CD8-positive, alpha-beta memory T cell (primary cell): ENCODE data around the gene ZNF761. TPM values are rescaled to one million over a fixed set of nuclear protein-coding genes. Genes with fewer than 3 reads are reported as not detected.

ENCODE experiments used
- CTCF ChIA-PET: fragments of 350-600 bp; sonication (Branson Sonifier 250); formaldehyde crosslinking; loops from one replicate; lab custom pipeline; 2021; ENCODE audit warnings: antibody characterized with exemption; lab: Charles Lee
- POLR2A ChIA-PET: fragments of 350-600 bp; sonication (Branson Sonifier 250); formaldehyde crosslinking; loops from one replicate; lab custom pipeline; 2021; ENCODE audit warnings: antibody characterized with exemption; lab: Charles Lee
- DNase-seq, 5 donors: peaks; one replicate each; pipeline versions ENCODE4 v3.0.0 to v3.0.0-alpha.2; 2020 to 2022; ENCODE audit warnings: mixed read lengths in 1 of 5
- H3K27ac ChIP-seq: one replicate; pipeline ENCODE4 v1.7.0; 2013; ENCODE audit warnings: low read depth, mild to moderate bottlenecking, low read length, moderate library complexity
- H3K27me3 ChIP-seq: 2 replicates; pipeline ENCODE4 v1.7.0; 2013; ENCODE audit warnings: low read length, mild to moderate bottlenecking; ENCODE audit not compliant: insufficient read depth, poor library complexity, severe bottlenecking
- H3K36me3 ChIP-seq: 2 replicates; pipeline ENCODE4 v1.7.0; 2013; ENCODE audit warnings: mild to moderate bottlenecking, low read length, moderate library complexity; ENCODE audit not compliant: insufficient read depth
- H3K4me1 ChIP-seq: 2 replicates; pipeline ENCODE4 v1.7.0; 2013; ENCODE audit warnings: mild to moderate bottlenecking, low read length, moderate library complexity; ENCODE audit not compliant: insufficient read depth
- H3K4me3 ChIP-seq: 2 replicates; pipeline ENCODE4 v1.7.0; 2013; ENCODE audit warnings: mild to moderate bottlenecking, low read length
- H3K9me3 ChIP-seq: 2 replicates; pipeline ENCODE4 v1.7.0; 2013; ENCODE audit warnings: mild to moderate bottlenecking, low read length
- H3K27ac Mint-ChIP-seq, 8 donors: one replicate each; pipeline ENCODE4 v1.8.0; 2020 to 2021; ENCODE audit warnings: mixed read lengths in 8 of 8, mild to moderate bottlenecking in 6 of 8, inconsistent platforms in 3 of 8, moderate library complexity in 3 of 8
- H3K27me3 Mint-ChIP-seq, 2 donors: one replicate each; pipeline ENCODE4 v1.8.0; 2020 to 2021; ENCODE audit warnings: mixed read lengths in 2 of 2, mild to moderate bottlenecking in 1 of 2, moderate library complexity in 1 of 2
- H3K36me3 Mint-ChIP-seq, 3 donors: one replicate each; pipeline ENCODE4 v1.8.0; 2020 to 2021; ENCODE audit warnings: mixed read lengths in 3 of 3, inconsistent platforms in 1 of 3, mild to moderate bottlenecking in 1 of 3
- H3K4me1 Mint-ChIP-seq, 3 donors: one replicate each; pipeline ENCODE4 v1.8.0; 2020 to 2021; ENCODE audit warnings: mixed read lengths in 3 of 3, inconsistent platforms in 1 of 3, mild to moderate bottlenecking in 1 of 3
- H3K4me3 Mint-ChIP-seq, 7 donors: one replicate each; pipeline ENCODE4 v1.8.0; 2020 to 2021; ENCODE audit warnings: mixed read lengths in 7 of 7, mild to moderate bottlenecking in 6 of 7, moderate library complexity in 4 of 7, inconsistent platforms in 2 of 7
- H3K9me3 Mint-ChIP-seq, 5 donors: one replicate each; pipeline ENCODE4 v1.8.0; 2020 to 2022; ENCODE audit warnings: mixed read lengths in 5 of 5, mild to moderate bottlenecking in 3 of 5, moderate library complexity in 2 of 5, inconsistent platforms in 1 of 5
- polyA plus RNA-seq: library from polyadenylated mRNA; unstranded; fragments of 300-500 nt; fragmentation: Illumina TruSeq; gene quantifications from one replicate; pipeline ENCODE4 v1.2.3, GENCODE V29; 2021
- total RNA-seq, 2 experiments: library from RNA; stranded (reverse); gene quantifications; one replicate each; pipeline ENCODE4 v1.2.3, GENCODE V29; 2021

ZNF761 gene
- total RNA-seq: 10 to 100 TPM in 1 of 2 experiments, 1 to 10 TPM in 1; 8.9 to 10.6 TPM
- 10.6 TPM for polyA plus RNA-seq

- peak within 1 kb of the TSS; percentile 89 to 99 (median 97) for H3K27ac Mint-ChIP-seq
- DNase-seq: peak; percentile 96 to 98 (median 97)
These were observed at the start of gene ZNF761 for GRCh38 chr19:53431399-53432087. Gene ZNF761 (plus strand): TSS chr19:53431984. CDS start chr19:53447269, 15,285 bp downstream.

GRCh38 chr19:53388168-53388567, 43.6 kb upstream of the ZNF761 start:
- ChIA-PET POLR2A (no interaction called here), CTCF (interaction anchor here (0.6 kb wide), 1 partner anchor 26 kb away, joined by 3 read pairs; no protein-coding TSS in a partner anchor)
- Histone ChIP-seq H3K9me3 (peaks cover 37% of the 10 kb centered on the region), H3K27me3 (no peaks in the 10 kb centered on the region), H3K4me3 (no peak overlapping the region), H3K36me3 (no peaks in the 10 kb centered on the region), H3K4me1 (no peaks in the 10 kb centered on the region), H3K27ac (no peak overlapping the region)
- H3K36me3 Mint-ChIP-seq: peaks cover 14 to 51% (median 27%) of the 10 kb centered on the region in 3 donors
- peaks cover 40 to 77% (median 67%) of the 10 kb centered on the region in 5 donors for H3K9me3 Mint-ChIP-seq
- no peaks in the 10 kb centered on the region for H3K27me3 Mint-ChIP-seq
- no peak overlapping the region for H3K4me3 Mint-ChIP-seq
- DNase-seq: no peak
- no peak overlapping the region for H3K27ac Mint-ChIP-seq
- no peaks in the 10 kb centered on the region for H3K4me1 Mint-ChIP-seq

More at GRCh38 chr19:53431399-53432087, at the start of gene ZNF761:
- H3K4me1 ChIP-seq: peaks cover 13% of the 10 kb centered on the region
- ChIA-PET CTCF (no interaction called here), POLR2A (no interaction called here)
- H3K27me3 ChIP-seq: no peaks in the 10 kb centered on the region
- H3K36me3 ChIP-seq: peaks cover 17% of the 10 kb centered on the region
- peaks cover 18 to 37% (median 25%) of the 10 kb centered on the region in 3 donors for H3K36me3 Mint-ChIP-seq
- peaks cover 0 to 5% of the 10 kb centered on the region in 2 donors for H3K27me3 Mint-ChIP-seq
- H3K9me3 Mint-ChIP-seq: peaks cover 0 to 11% (median 9%) of the 10 kb centered on the region in 5 donors
- H3K4me3 ChIP-seq: peak within 1 kb of the TSS; percentile 95
- peak within 1 kb of the TSS; percentile 84 for H3K27ac ChIP-seq
- peaks cover 4% of the 10 kb centered on the region for H3K9me3 ChIP-seq
- peak within 1 kb of the TSS; percentile 96 to 100 (median 98) for H3K4me3 Mint-ChIP-seq
- peaks cover 34 to 52% (median 39%) of the 10 kb centered on the region in 3 donors for H3K4me1 Mint-ChIP-seq

- Histone ChIP-seq H3K4me1 (no peaks in the 10 kb centered on the region), H3K27me3 (no peaks in the 10 kb centered on the region), H3K27ac (no peak overlapping the region), H3K4me3 (no peak overlapping the region), H3K9me3 (peaks cover 30% of the 10 kb centered on the region), H3K36me3 (no peaks in the 10 kb centered on the region)
- CTCF ChIA-PET: no interaction called here
- Mint-ChIP-seq H3K27me3 (no peaks in the 10 kb centered on the region), H3K4me3 (no peak overlapping the region), H3K27ac (no peak overlapping the region), H3K9me3 (peaks cover 32 to 70% (median 64%) of the 10 kb centered on the region in 5 donors), H3K4me1 (peaks cover 0 to 6% (median 1%) of the 10 kb centered on the region in 3 donors), H3K36me3 (peaks cover 13 to 49% (median 21%) of the 10 kb centered on the region in 3 donors)
- no peak for DNase-seq
- POLR2A ChIA-PET: no interaction called here
These were observed 42.9 kb upstream of the ZNF761 start for GRCh38 chr19:53388904-53389303.

- no peak for DNase-seq
- H3K4me1 Mint-ChIP-seq: peaks cover 2 to 9% (median 3%) of the 10 kb centered on the region in 3 donors
- H3K27ac ChIP-seq: no peak overlapping the region
These were observed 42.2 kb upstream of the ZNF761 start for GRCh38 chr19:53389571-53389970.

GRCh38 chr19:53389978-53390377, 41.8 kb upstream of the ZNF761 start:
- ChIA-PET POLR2A (no interaction called here), CTCF (no interaction called here)
- Histone ChIP-seq H3K4me3 (no peak overlapping the region), H3K36me3 (no peaks in the 10 kb centered on the region), H3K27ac (no peak overlapping the region), H3K4me1 (peaks cover 6% of the 10 kb centered on the region), H3K9me3 (peaks cover 22% of the 10 kb centered on the region), H3K27me3 (no peaks in the 10 kb centered on the region)
- H3K36me3 Mint-ChIP-seq: peaks cover 11 to 41% (median 15%) of the 10 kb centered on the region in 3 donors
- no peaks in the 10 kb centered on the region for H3K27me3 Mint-ChIP-seq
- peaks cover 26 to 60% (median 54%) of the 10 kb centered on the region in 5 donors for H3K9me3 Mint-ChIP-seq
- H3K27ac Mint-ChIP-seq: no peak overlapping the region
- peaks cover 5 to 12% (median 6%) of the 10 kb centered on the region in 3 donors for H3K4me1 Mint-ChIP-seq
- H3K4me3 Mint-ChIP-seq: no peak overlapping the region
- DNase-seq: no peak

More at GRCh38 chr19:53389571-53389970, 42.2 kb upstream of the ZNF761 start:
- H3K4me1 ChIP-seq: peaks cover 3% of the 10 kb centered on the region
- Mint-ChIP-seq H3K27ac (no peak overlapping the region), H3K4me3 (no peak overlapping the region), H3K36me3 (peaks cover 13 to 45% (median 20%) of the 10 kb centered on the region in 3 donors), H3K9me3 (peaks cover 30 to 64% (median 58%) of the 10 kb centered on the region in 5 donors), H3K27me3 (no peaks in the 10 kb centered on the region)
- POLR2A ChIA-PET: no interaction called here
- no peaks in the 10 kb centered on the region for H3K36me3 ChIP-seq
- H3K27me3 ChIP-seq: no peaks in the 10 kb centered on the region
- CTCF ChIA-PET: no interaction called here
- H3K4me3 ChIP-seq: no peak overlapping the region
- peaks cover 26% of the 10 kb centered on the region for H3K9me3 ChIP-seq

GRCh38 chr19:53394522-53394973, 37.2 kb upstream of the ZNF761 start:
- Mint-ChIP-seq H3K9me3 (peaks cover 0 to 17% (median 16%) of the 10 kb centered on the region in 5 donors), H3K4me1 (peaks cover 29 to 38% (median 34%) of the 10 kb centered on the region in 3 donors), H3K27me3 (no peaks in the 10 kb centered on the region), H3K27ac (peak overlapping the region; percentile 87 to 95 (median 92)), H3K4me3 (peak overlapping the region; percentile 95 to 100 (median 98)), H3K36me3 (peaks cover 11 to 25% (median 24%) of the 10 kb centered on the region in 3 donors)
- Histone ChIP-seq H3K9me3 (peaks cover under 1% of the 10 kb centered on the region), H3K36me3 (no peaks in the 10 kb centered on the region), H3K27me3 (no peaks in the 10 kb centered on the region), H3K4me3 (peak overlapping the region; percentile 94), H3K4me1 (peaks cover 11% of the 10 kb centered on the region), H3K27ac (peak overlapping the region; percentile 78)
- POLR2A ChIA-PET: no interaction called here
- CTCF ChIA-PET: interaction anchor here (1.4 kb wide), 1 partner anchor 36 kb away, joined by 4 read pairs; no protein-coding TSS in a partner anchor
- no peak for DNase-seq

- peak within 1 kb of the TSS; percentile 94 for H3K4me3 ChIP-seq
- ChIA-PET POLR2A (no interaction called here), CTCF (interaction anchor here (1.4 kb wide), 1 partner anchor 35 kb away, joined by 4 read pairs; no protein-coding TSS in a partner anchor)
- H3K36me3 ChIP-seq: peaks cover 5% of the 10 kb centered on the region
- Mint-ChIP-seq H3K36me3 (peaks cover 14 to 31% (median 26%) of the 10 kb centered on the region in 3 donors), H3K27ac (peak within 1 kb of the TSS; percentile 90 to 95 (median 92)), H3K4me3 (peak within 1 kb of the TSS; percentile 95 to 100 (median 98)), H3K4me1 (peaks cover 32 to 41% (median 34%) of the 10 kb centered on the region in 3 donors), H3K9me3 (peaks cover 1 to 17% (median 14%) of the 10 kb centered on the region in 5 donors), H3K27me3 (no peaks in the 10 kb centered on the region)
- H3K9me3 ChIP-seq: no peaks in the 10 kb centered on the region
- no peaks in the 10 kb centered on the region for H3K27me3 ChIP-seq
- peak; percentile 92 to 97 (median 95) for DNase-seq
- H3K27ac ChIP-seq: peak within 1 kb of the TSS; percentile 78
- H3K4me1 ChIP-seq: peaks cover 11% of the 10 kb centered on the region
These were observed 36.6 kb upstream of the ZNF761 start, which contains the start of gene ZNF765 for GRCh38 chr19:53394974-53395839. Gene ZNF765 (plus strand): TSS chr19:53395149. CDS start chr19:53398016, 2,867 bp downstream.
